H9 (cell line): ENCODE measurements around the gene DLAT. TPM values are rescaled to one million over a fixed set of nuclear protein-coding genes. Genes with fewer than 3 reads are reported as not detected.

Experiments used
- DNase-seq: peaks from one replicate; pipeline ENCODE4 v3.0.0-alpha.2; 2017
- H2AFZ ChIP-seq: one replicate; pipeline ENCODE4 v1.6.1; 2013; ENCODE audit warnings: mild to moderate bottlenecking, low read length, control low read depth, moderate library complexity
- H2AK5ac ChIP-seq: 2 replicates; pipeline ENCODE4 v1.6.1; 2013; ENCODE audit warnings: low read length, control low read depth, mixed read lengths; ENCODE audit not compliant: insufficient read length
- H2BK120ac ChIP-seq: one replicate; pipeline ENCODE4 v1.6.1; 2013; ENCODE audit warnings: low read depth, mild to moderate bottlenecking, low read length, control low read depth, inconsistent platforms; ENCODE audit not compliant: poor library complexity, severe bottlenecking
- H2BK12ac ChIP-seq: 2 replicates; pipeline ENCODE4 v1.6.1; 2013; ENCODE audit warnings: low read length, control low read depth, mixed read lengths, low read depth; ENCODE audit not compliant: insufficient read length
- H2BK15ac ChIP-seq: 2 replicates; pipeline ENCODE4 v1.6.1; 2013; ENCODE audit warnings: low read depth, low read length, control low read depth
- H2BK20ac ChIP-seq: one replicate; pipeline ENCODE4 v1.6.1; 2013; ENCODE audit warnings: low read depth, mild to moderate bottlenecking, low read length, control low read depth, inconsistent platforms; ENCODE audit not compliant: poor library complexity, severe bottlenecking
- H2BK5ac ChIP-seq: 2 replicates; pipeline ENCODE4 v1.6.1; 2013; ENCODE audit warnings: low read length, control low read depth, mixed read lengths; ENCODE audit not compliant: insufficient read length
- H3K14ac ChIP-seq: 2 replicates; pipeline ENCODE4 v1.6.1; 2013; ENCODE audit warnings: low read length, control low read depth; ENCODE audit not compliant: insufficient read depth
- H3K18ac ChIP-seq: 2 replicates; pipeline ENCODE4 v1.6.1; 2013; ENCODE audit warnings: low read depth, mild to moderate bottlenecking, mixed read lengths, low read length, control low read depth; ENCODE audit not compliant: insufficient read length
- H3K23ac ChIP-seq: 2 replicates; pipeline ENCODE4 v1.6.1; 2013; ENCODE audit warnings: low read length, control low read depth, mixed read lengths, low read depth; ENCODE audit not compliant: insufficient read length
- H3K23me2 ChIP-seq: 2 replicates; pipeline ENCODE4 v1.6.1; 2013; ENCODE audit warnings: low read depth, mild to moderate bottlenecking, mixed read lengths, low read length, control low read depth; ENCODE audit not compliant: insufficient read length, poor library complexity, severe bottlenecking
- H3K27ac ChIP-seq: 2 replicates; pipeline ENCODE4 v1.5.1; 2013; ENCODE audit warnings: low read length, control low read depth, mixed read lengths, low read depth; ENCODE audit not compliant: insufficient read length
- H3K27me3 ChIP-seq: 2 replicates; pipeline ENCODE4 v1.6.1; 2013; ENCODE audit warnings: low read length, control low read depth, inconsistent platforms; ENCODE audit not compliant: insufficient read depth
- H3K4ac ChIP-seq: 2 replicates; pipeline ENCODE4 v1.6.1; 2013; ENCODE audit warnings: low read depth, mild to moderate bottlenecking, control low read depth, inconsistent platforms, low read length, moderate library complexity
- H3K4me1 ChIP-seq: 2 replicates; pipeline ENCODE4 v1.6.1; 2013; ENCODE audit warnings: low read length, control low read depth, inconsistent platforms; ENCODE audit not compliant: insufficient read depth
- H3K4me2 ChIP-seq: 2 replicates; pipeline ENCODE4 v1.6.1; 2013; ENCODE audit warnings: low read length, control low read depth, mixed read lengths; ENCODE audit not compliant: insufficient read length, insufficient read depth
- H3K56ac ChIP-seq: 2 replicates; pipeline ENCODE4 v1.6.1; 2013; ENCODE audit warnings: low read depth, mild to moderate bottlenecking, mixed read lengths, low read length, control low read depth; ENCODE audit not compliant: insufficient read length
- H3K79me1 ChIP-seq: 2 replicates; pipeline ENCODE4 v1.6.1; 2013; ENCODE audit warnings: low read depth, mild to moderate bottlenecking, moderate library complexity, low read length, control low read depth, inconsistent platforms; ENCODE audit not compliant: insufficient read depth, poor library complexity, severe bottlenecking
- H3K79me2 ChIP-seq: 2 replicates; pipeline ENCODE4 v1.6.1; 2013; ENCODE audit warnings: low read length, control low read depth, inconsistent platforms; ENCODE audit not compliant: insufficient read depth
- H3K9ac ChIP-seq: 2 replicates; pipeline ENCODE4 v1.6.1; 2013; ENCODE audit warnings: low read length, control low read depth, mixed read lengths; ENCODE audit not compliant: insufficient read length; ENCODE audit errors: extremely low read depth
- H3K9me3 ChIP-seq: one replicate; pipeline ENCODE4 v1.6.1; 2013; ENCODE audit warnings: low read depth, low read length, inconsistent platforms; ENCODE audit not compliant: control insufficient read depth
- H3T11ph ChIP-seq: one replicate; pipeline ENCODE4 v1.6.1; 2013; ENCODE audit warnings: mild to moderate bottlenecking, low read length, control low read depth, inconsistent platforms
- H4K20me1 ChIP-seq: one replicate; pipeline ENCODE4 v1.6.1; 2013; ENCODE audit not compliant: control insufficient read depth, insufficient read length, insufficient read depth
- H4K5ac ChIP-seq: 2 replicates; pipeline ENCODE4 v1.6.1; 2013; ENCODE audit warnings: low read depth, mild to moderate bottlenecking, mixed read lengths, low read length, control low read depth; ENCODE audit not compliant: insufficient read length
- H4K8ac ChIP-seq: replicated peaks from 2 replicates; pipeline ENCODE4 v1.6.1; 2013; ENCODE audit warnings: low read length, control low read depth, mixed read lengths, low read depth; ENCODE audit not compliant: insufficient read length
- H4K91ac ChIP-seq: 2 replicates; pipeline ENCODE4 v1.6.1; 2013; ENCODE audit warnings: low read depth, mild to moderate bottlenecking, moderate library complexity, mixed read lengths, low read length, control low read depth; ENCODE audit not compliant: insufficient read length
- H3K27ac Mint-ChIP-seq, 3 experiments: 2 replicates in 2 of 3; 3 replicates in 1 of 3; pipeline ENCODE4 v1.8.0; 2020 to 2021; ENCODE audit warnings: mixed read lengths in 3 of 3, mild to moderate bottlenecking in 1 of 3, moderate library complexity in 1 of 3
- H3K27me3 Mint-ChIP-seq: 2 replicates; pipeline ENCODE4 v1.8.0; 2021; ENCODE audit warnings: low read depth, mild to moderate bottlenecking, moderate library complexity, mixed read lengths
- H3K36me3 Mint-ChIP-seq, 3 experiments: 2 replicates in 2 of 3; 3 replicates in 1 of 3; pipeline ENCODE4 v1.8.0; 2020 to 2021; ENCODE audit warnings: low read depth in 3 of 3, mixed read lengths in 3 of 3; ENCODE audit not compliant: insufficient read depth in 1 of 3
- H3K4me1 Mint-ChIP-seq, 2 experiments: 2 replicates each; pipeline ENCODE4 v1.8.0; 2020; ENCODE audit warnings: mixed read lengths in 2 of 2
- H3K4me3 Mint-ChIP-seq, 2 experiments: 2 replicates in 1 of 2; 3 replicates in 1 of 2; pipeline ENCODE4 v1.8.0; 2020 to 2021; ENCODE audit warnings: mild to moderate bottlenecking in 2 of 2, mixed read lengths in 2 of 2, moderate library complexity in 1 of 2
- H3K9me3 Mint-ChIP-seq, 2 experiments: 2 replicates in 1 of 2; 3 replicates in 1 of 2; pipeline ENCODE4 v1.8.0; 2020; ENCODE audit warnings: mild to moderate bottlenecking in 2 of 2, mixed read lengths in 2 of 2, moderate library complexity in 1 of 2
- CTCF ChIP-seq: fragments of 200-600 bp; sonication (generic); conservative IDR thresholded peaks from 3 replicates; pipeline ENCODE4 v1.8.0; 2021; ENCODE audit warnings: antibody characterized with exemption, mild to moderate bottlenecking
- WGBS: extraction: QIAGEN DNeasy Blood & Tissue Kit; methylation state at CpG from one replicate; pipeline ENCODE4 v1.1.7; 2013; ENCODE audit warnings: missing lambda C conversion rate, low lambda C conversion rate, mixed read lengths; ENCODE audit not compliant: insufficient read length; ENCODE audit errors: extremely low coverage; 5-methylcytosine and 5-hydroxymethylcytosine counted together
- total RNA-seq: library from RNA; stranded (reverse); gene quantifications from 2 replicates; pipeline ENCODE4 v1.2.1, GENCODE V29; 2021

The DLAT gene
- total RNA-seq, 1 experiment from 2014 or later, result 58.4 TPM

GRCh38 chr11:112086422-112087191 lies 61.4 kb downstream of the DLAT start, which contains the start of the genes SDHD and TIMM8B:
TSS of gene SDHD (plus strand) at chr11:112086873. CDS start at chr11:112086908, 35 bp downstream.
TSS of gene TIMM8B (minus strand) at chr11:112086756. CDS start at chr11:112086723, 33 bp downstream.
- no CpG with 5 or more reads among the region's 45 CpGs for WGBS
- Histone ChIP-seq H3K18ac (peak within 1 kb of the TSS; percentile 69), H3K27ac (no peak within 1 kb of the TSS)

More at GRCh38 chr11:112086422-112087191, 61.4 kb downstream of the DLAT start, which contains the start of the genes SDHD and TIMM8B:
- H3K9me3 ChIP-seq, result no peaks in the 10 kb centered on the region
- H4K20me1 ChIP-seq, result no peaks in the 10 kb centered on the region
- no peaks in the 10 kb centered on the region for H3K27me3 ChIP-seq
- H3K79me1 ChIP-seq, result no peaks in the 10 kb centered on the region
- peak within 1 kb of the TSS; percentile 100 for H3K4me3 Mint-ChIP-seq
- H3K23me2 ChIP-seq, result peaks cover 5% of the 10 kb centered on the region
- H4K91ac ChIP-seq, result no peak within 1 kb of the TSS
- peaks cover 16 to 20% of the 10 kb centered on the region in 2 experiments for H3K4me1 Mint-ChIP-seq
- no peaks in the 10 kb centered on the region for H3K4me1 ChIP-seq
- peak; percentile 33; the same call in 2 of the 3 replicates for TF ChIP-seq CTCF
- H2BK12ac ChIP-seq, result no peak within 1 kb of the TSS
- H3K9ac ChIP-seq, result peak within 1 kb of the TSS; percentile 91
- H2AK5ac ChIP-seq, result no peak within 1 kb of the TSS
- no peak within 1 kb of the TSS for H3K23ac ChIP-seq
- H3K14ac ChIP-seq, result peak within 1 kb of the TSS; percentile 85; the same call in 1 of the 2 replicates
- H3K56ac ChIP-seq, result no peak within 1 kb of the TSS
- H3K4me2 ChIP-seq, result peak within 1 kb of the TSS; percentile 97
- no peak within 1 kb of the TSS for H2BK15ac ChIP-seq
- H4K8ac ChIP-seq, result no peak within 1 kb of the TSS
- H3T11ph ChIP-seq, result no peak within 1 kb of the TSS
- no peak within 1 kb of the TSS for H2AFZ ChIP-seq
- no peak within 1 kb of the TSS for H2BK20ac ChIP-seq
- H3K27me3 Mint-ChIP-seq, result peaks cover 2% of the 10 kb centered on the region; the same call in 1 of the 2 replicates
- peaks cover 28 to 91% (median 72%) of the 10 kb centered on the region in 3 experiments for H3K36me3 Mint-ChIP-seq
- H3K27ac Mint-ChIP-seq, result peak within 1 kb of the TSS; percentile 95 to 100 (median 100)
- peak within 1 kb of the TSS; percentile 45 for H4K5ac ChIP-seq
- H2BK5ac ChIP-seq, result no peak within 1 kb of the TSS
- H3K9me3 Mint-ChIP-seq, result peaks cover 0 to 4% of the 10 kb centered on the region in 2 experiments; a peak in 2 of 5 replicates
- H2BK120ac ChIP-seq, result no peak within 1 kb of the TSS
- peaks cover 13% of the 10 kb centered on the region; the same call in 1 of the 2 replicates for H3K79me2 ChIP-seq
- peak; percentile 95 for DNase-seq
- no peak within 1 kb of the TSS for H3K4ac ChIP-seq
